Mucosa of descending colon (tissue), 3 donors: Measurements from ENCODE around the gene ABLIM3. TPM values are rescaled to one million over a fixed set of nuclear protein-coding genes. Genes with fewer than 3 reads are reported as not detected.

ENCODE experiments used
- ATAC-seq: fragments of 200-7000 bp; cut with Tn5 transposase; one replicate; pipeline ENCODE4 v1.9.1; 2020; ENCODE audit warnings: mild to moderate bottlenecking, moderate library complexity
- DNase-seq, 3 donors: peaks; one replicate each; pipeline ENCODE4 v3.0.0-alpha.2; 2020
- H3K36me3 ChIP-seq: fragments of 200-600 bp; one replicate; pipeline ENCODE4 v1.8.0; 2021; ENCODE audit warnings: low read depth, mild to moderate bottlenecking
- H3K4me1 ChIP-seq: fragments of 200-600 bp; one replicate; pipeline ENCODE4 v1.8.0; 2021; ENCODE audit warnings: low read depth, mild to moderate bottlenecking
- H3K4me3 ChIP-seq: fragments of 200-600 bp; one replicate; pipeline ENCODE4 v1.8.0; 2021; ENCODE audit warnings: mild to moderate bottlenecking
- H3K9me3 ChIP-seq: fragments of 200-600 bp; one replicate; pipeline ENCODE4 v1.8.0; 2021; ENCODE audit warnings: mild to moderate bottlenecking
- CTCF ChIP-seq: fragments of 200-600 bp; IDR thresholded peaks from one replicate; pipeline ENCODE4 v1.8.0; 2022; ENCODE audit warnings: antibody characterized with exemption, mild to moderate bottlenecking
- intact Hi-C, 2 donors: fragments of 100-400 bp; cut with DNase I in 1 of 2; cut with micrococcal nuclease in 1 of 2; formaldehyde crosslinking; loops; one replicate each; pipeline versions ENCODE4 v1.11.0 to v1.11.1; 2022; cut with DNase I, micrococcal nuclease
- total RNA-seq, 3 donors: library from RNA; stranded (reverse); fragmentation: NEBNext Ultra II Directional in 2 of 3; extraction: Animal tissue kit (Norgen Biotek cat#: 25700) in 2 of 3; gene quantifications; one replicate each; pipeline versions ENCODE4 v1.2.1 to v1.2.4, GENCODE V29; 2021 to 2023
- donor health status: DM: no; HTN: no; CAD: no; lungs with moderate emphysema.
- donor health status: DM: no; HTN: no; CAD: no.
- donor health status: DM: no; HTN: yes; CAD: no.

ABLIM3 gene
- total RNA-seq, 3 donors from 2014 or later, result 4.1 to 12.4 (median 7.4) TPM

DNA sequence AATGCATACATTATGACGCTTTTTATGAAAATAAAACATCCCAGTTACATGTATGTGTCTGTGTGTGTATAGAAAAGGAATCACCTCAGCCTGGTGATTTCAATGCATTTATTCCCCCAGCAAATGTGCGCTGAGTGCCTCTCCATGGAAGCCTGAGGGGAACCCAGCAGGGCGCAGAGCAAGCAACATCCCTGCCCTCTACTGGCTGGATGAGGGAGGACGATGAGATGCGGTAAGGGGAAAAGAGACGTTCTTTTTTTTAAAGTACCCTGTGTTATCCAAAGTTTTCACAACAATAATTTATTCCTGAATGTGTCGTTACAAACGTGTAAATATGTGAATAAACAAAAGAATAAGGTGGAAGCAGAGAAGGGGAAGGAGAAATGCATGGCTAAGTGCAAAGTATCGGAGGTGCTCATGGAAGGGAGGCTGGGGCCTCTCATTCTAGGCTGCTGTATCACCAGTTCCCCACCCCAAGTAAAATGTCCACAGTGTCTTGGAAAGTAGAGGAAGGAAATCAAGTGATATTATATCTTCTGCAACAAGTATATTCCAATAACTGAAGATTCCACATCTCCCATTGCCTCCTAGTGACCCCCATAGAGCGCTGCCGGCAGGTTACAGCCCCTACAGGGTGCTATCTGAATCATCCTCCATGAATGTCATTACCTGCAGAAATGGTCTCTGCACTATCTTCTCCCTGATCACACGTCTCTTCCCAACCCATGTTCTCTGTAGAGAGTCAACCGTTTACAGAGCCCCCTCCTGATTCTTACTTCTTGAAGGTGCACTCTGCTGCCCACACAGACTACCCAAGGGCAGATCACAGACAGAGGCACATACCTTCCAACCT is 13.0 kb upstream of the ABLIM3 start:
- H3K4me1 ChIP-seq, result no peaks in the 10 kb centered on the region
- DNase-seq, result peak in 1 of 3 donors; percentile 28

DNA sequence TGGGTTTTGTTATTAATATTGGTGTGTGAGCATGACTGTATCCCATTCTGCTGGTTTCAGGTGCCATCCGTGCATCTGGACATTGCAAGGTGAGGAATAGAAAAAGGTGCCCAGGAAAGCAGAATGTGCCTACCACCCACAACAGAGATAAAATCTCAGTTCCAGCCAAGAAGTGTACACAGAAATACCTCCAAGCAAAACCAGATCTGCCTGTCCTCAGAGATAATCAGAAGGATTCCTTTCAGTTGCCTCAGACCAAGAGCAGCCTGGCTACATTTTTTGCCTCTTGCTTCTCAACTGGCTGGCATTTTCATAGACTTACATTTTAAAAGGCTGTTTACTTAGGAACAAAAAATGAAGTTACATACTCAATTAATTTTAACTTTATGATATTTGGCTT is 12.1 kb upstream of the ABLIM3 start:
- H3K9me3 ChIP-seq, result no peaks in the 10 kb centered on the region
- H3K4me3 ChIP-seq, result no peak overlapping the region
- no peak for TF ChIP-seq CTCF
- intact Hi-C loops, result no loop called here
- H3K36me3 ChIP-seq, result no peaks in the 10 kb centered on the region
- no peaks in the 10 kb centered on the region for H3K4me1 ChIP-seq
- DNase-seq (no peak), ATAC-seq (no peak)

More for the DNA sequence above, 13.0 kb upstream of the ABLIM3 start:
- peak; percentile 69 for ATAC-seq
- intact Hi-C loops, result no loop called here
- Histone ChIP-seq H3K36me3 (no peaks in the 10 kb centered on the region), H3K9me3 (no peaks in the 10 kb centered on the region), H3K4me3 (no peak overlapping the region)
- TF ChIP-seq CTCF, result peak; percentile 37

- intact Hi-C loops, result no loop called here
- DNase-seq (no peak), ATAC-seq (no peak)
- no peak for TF ChIP-seq CTCF
- Histone ChIP-seq H3K36me3 (no peaks in the 10 kb centered on the region), H3K4me1 (no peaks in the 10 kb centered on the region), H3K9me3 (no peaks in the 10 kb centered on the region), H3K4me3 (no peak overlapping the region)
Measured at GRCh38 chr5:149130121-149130914, 11.0 kb upstream of the ABLIM3 start.

DNA sequence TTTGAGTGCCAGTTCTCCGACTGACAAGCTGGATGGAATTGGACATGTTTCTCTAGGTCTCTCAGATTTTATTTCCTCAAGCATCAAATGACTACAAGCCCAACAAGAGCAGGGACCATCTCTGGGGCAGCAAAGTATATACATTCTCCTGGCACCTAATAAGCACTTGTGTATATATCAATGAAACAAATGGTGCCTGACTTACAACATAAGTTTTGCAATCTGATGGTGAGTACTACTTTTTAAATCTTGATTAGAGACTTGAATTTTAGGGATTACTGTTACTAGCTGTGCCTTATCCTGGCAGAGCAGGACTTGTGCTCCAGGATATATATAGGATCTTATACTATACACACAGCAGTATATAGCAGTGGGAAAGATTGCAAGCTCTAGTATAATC is 8.8 kb upstream of the ABLIM3 start:
- no peaks in the 10 kb centered on the region for H3K36me3 ChIP-seq
- no peaks in the 10 kb centered on the region for H3K9me3 ChIP-seq
- ATAC-seq (no peak), DNase-seq (no peak)
- H3K4me3 ChIP-seq, result no peak overlapping the region
- no peak for TF ChIP-seq CTCF
- intact Hi-C loops, result no loop called here
- H3K4me1 ChIP-seq, result no peaks in the 10 kb centered on the region

DNA sequence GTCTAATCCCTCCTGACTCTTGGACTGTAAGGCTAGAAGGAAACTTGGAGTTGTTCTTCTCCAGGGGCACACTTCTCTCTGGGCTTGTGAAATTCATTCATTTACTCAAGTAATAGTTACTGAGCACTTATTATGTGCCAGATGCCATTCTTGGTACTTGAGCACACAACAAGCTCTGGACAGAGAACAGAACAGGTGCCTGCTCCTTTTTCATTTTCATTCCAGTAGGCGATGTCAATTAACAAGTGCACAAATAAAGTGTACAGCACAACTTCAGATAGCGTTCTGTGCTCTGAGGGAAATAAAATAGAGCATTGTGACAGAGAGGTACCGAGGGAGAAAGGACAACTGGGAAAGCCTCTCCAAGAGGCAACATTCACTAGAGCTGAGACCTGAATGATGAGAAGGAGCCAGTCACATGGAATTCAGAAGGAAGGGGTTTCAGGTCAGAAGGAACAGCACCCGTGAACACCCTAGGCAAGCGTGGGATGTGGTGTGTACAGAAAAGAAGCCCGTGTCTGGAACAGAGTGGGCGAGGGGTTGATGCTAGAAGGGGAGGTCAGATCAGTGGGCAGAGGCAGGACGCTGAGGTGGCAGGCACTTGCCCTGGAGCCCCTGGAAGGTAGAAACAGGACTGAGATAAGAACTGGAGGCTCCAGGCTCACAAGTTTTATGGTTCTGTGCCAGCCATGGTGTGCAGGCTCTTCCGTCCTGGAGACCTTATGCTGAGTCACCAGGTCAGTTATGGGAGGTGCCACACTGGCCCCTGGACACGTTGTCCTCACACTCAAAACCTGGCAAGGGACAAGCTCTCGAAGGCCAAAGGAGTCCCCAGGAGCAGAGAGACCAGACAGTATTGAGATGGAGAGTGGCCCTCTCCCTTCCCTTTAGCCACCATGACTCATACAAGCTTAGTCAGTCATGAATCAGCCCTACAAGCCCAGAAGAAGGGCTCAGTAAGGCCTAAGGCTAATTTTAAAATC is 7.2 kb upstream of the ABLIM3 start:
- Histone ChIP-seq H3K4me1 (no peaks in the 10 kb centered on the region), H3K36me3 (no peaks in the 10 kb centered on the region), H3K4me3 (no peak overlapping the region), H3K9me3 (no peaks in the 10 kb centered on the region)
- DNase-seq, result no peak
- intact Hi-C loops, result no loop called here
- ATAC-seq, result peak; percentile 56
- no peak for TF ChIP-seq CTCF
